ENCODE data around the gene CST4.

GRCh38 chr20:23666189-23666588, 22.6 kb downstream of the CST4 start:
- TF ChIP-seq CTCF (IDR thresholded peaks at IDR 0.05), result no peak
- no peak for TF ChIP-seq EZH2 (IDR thresholded peaks at IDR 0.05; ENCODE audit: borderline replicate concordance, insufficient read depth, low read depth, low read length, poor library complexity, severe bottlenecking)
